Upper lobe of left lung (tissue), 4 donors: ENCODE measurements around the gene MRPL24.

ENCODE experiments used
- CTCF ChIP-seq, 6 experiments: fragments of 450-650 bp in 4 of 6; fragments of 200-600 bp in 2 of 6; sonication (generic) in 2 of 6; IDR thresholded peaks; one replicate each; pipeline ENCODE4 v1.5.1; 2016 to 2019; ENCODE audit warnings: antibody characterized with exemption in 6 of 6
- EP300 ChIP-seq, 4 donors: sonication (generic); formaldehyde crosslinking; IDR thresholded peaks; one replicate each; pipeline ENCODE4 v1.5.1; 2017; ENCODE audit warnings: antibody characterized with exemption in 4 of 4, control low read depth in 2 of 4
- POLR2A ChIP-seq, 4 donors: fragments of 450-650 bp; IDR thresholded peaks; one replicate each; pipeline ENCODE4 v1.5.1; 2016 to 2017; ENCODE audit warnings: antibody characterized with exemption in 4 of 4, mild to moderate bottlenecking in 2 of 4
- POLR2AphosphoS5 ChIP-seq, 2 donors: sonication (generic); formaldehyde crosslinking; IDR thresholded peaks; one replicate each; pipeline ENCODE4 v1.5.1; 2017; ENCODE audit warnings: antibody characterized with exemption in 2 of 2

GRCh38 chr1:156705918-156706656 is 34.8 kb downstream of the MRPL24 start:
- TF ChIP-seq CTCF (IDR thresholded peaks at IDR 0.05), result peak; percentile 66 to 83 (median 72)
- TF ChIP-seq POLR2A (IDR thresholded peaks at IDR 0.05), result no peak
- no peak for TF ChIP-seq POLR2AphosphoS5 (IDR thresholded peaks at IDR 0.05)
- TF ChIP-seq EP300 (IDR thresholded peaks at IDR 0.05), result no peak
